HG03469 (cell line): ENCODE data around the gene STK32B.
"Not testable (repeated sequence)": the region's sequence is repeated elsewhere in the genome, so short reads cannot be mapped to it uniquely, and the experiment has no call there.

Source experiments
- ATAC-seq: cut with Tn5 transposase; IDR thresholded peaks from one replicate; pipeline ENCODE4 v1.9.1; 2021; ENCODE audit warnings: mild to moderate bottlenecking, moderate library complexity, moderate number of reproducible peaks; ENCODE audit not compliant: unreplicated experiment

STK32B gene

DNA sequence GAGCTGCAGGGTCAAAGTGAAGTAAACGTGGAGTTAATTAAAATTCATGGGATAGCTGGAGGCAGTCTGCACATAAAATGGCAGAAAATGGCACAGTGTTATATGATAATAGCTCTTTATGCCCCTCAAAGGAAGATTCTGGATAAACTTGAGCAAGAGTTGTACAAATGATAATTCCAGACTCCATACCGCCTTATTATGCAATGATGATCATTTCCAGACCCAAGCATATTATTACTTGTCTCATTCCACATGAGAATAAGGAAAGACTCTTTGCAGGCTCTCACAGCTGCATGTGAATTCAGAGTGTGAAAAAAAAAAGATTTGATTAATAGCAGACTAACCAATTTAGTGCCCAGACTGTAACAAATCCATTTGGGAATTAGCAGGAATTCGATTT is 105.4 kb downstream of the STK32B start:
- ATAC-seq, result no peak

DNA sequence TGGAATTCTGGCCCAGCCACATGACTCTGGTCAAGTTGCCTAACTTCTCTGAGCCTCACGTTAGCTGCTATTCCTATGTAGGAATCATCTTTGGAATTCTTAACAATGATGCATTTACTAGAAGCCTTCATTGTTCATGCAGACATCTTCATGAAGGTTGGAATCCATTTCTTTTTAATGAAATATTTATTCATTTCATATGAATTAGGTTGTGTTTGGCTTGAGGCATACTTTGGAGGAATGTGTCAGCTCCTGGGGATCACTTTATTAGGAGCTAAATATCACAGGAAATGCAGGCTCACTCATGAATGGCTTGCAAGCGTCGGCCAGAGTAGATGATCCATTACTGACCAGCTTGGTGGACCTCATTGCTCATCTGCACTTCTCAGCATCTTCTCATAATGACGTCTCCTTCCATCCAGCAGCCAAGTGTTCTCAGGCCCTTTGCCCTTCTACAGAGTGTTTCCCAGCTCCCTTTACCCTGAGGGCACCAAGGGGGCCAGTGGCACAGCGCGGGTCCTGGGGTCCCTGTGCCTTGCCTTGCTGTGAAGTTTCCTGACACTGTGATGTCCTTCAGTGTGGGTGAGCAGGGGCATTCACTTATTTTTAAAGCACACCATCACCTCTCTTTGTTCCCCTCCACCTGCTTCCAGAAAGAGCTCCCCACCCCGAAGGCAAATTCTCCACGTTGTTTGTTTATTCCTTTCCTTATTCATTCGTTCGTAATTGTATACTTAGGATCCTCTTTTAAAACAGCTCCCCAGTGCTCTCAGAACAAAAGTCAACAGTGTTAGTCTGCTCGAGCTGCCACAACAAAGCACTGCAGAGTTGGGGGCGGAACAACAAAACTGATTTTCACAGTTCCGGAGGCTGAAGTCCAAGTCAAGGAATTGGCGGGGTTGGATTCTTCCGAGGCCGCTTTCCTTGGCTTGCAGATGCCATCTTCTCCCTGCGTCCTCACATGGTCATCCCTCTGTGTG is 106.8 kb downstream of the STK32B start:
- ATAC-seq, result no peak

DNA sequence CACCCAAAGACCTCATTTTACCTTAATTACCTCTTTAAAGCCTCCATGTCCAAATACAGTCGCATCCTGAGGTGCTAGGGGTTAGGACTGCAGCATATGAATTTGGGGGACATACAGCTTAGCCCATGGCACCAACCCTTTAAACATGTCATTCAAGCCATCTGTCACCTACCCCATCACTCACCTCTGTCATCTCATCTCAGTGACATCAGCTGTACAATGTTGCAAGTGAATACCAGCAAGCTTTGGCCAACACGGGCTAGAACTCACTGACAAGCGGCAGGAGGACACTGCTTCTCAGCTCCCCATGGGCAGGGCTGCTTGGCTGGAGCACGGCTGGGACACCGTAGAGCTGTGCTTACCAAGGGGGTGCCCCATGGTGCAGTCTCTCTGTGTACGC is 107.5 kb downstream of the STK32B start:
- no peak for ATAC-seq

DNA sequence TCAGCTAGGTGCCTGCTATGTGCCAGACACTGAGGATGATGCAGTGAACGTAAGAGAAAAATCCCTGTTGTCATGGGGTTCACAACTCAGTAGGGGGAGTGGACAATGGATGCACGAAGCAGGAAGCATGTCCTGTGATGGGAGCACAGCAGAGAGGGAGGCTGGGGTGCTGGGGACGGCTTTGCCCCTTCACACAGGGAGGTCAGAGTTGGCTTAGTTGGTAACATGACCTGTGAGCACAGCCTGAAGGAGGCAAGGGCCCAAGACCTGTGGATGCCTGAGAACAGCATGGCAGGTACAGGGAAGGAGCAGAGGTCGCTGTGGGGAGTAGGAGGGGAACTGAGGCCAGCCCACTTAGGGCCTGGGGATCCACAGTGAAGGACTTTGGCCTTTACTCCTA is 109.4 kb downstream of the STK32B start:
- ATAC-seq, result no peak

- ATAC-seq, result no peak
These were observed 111.7 kb downstream of the STK32B start for GRCh38 chr4:5162909-5163508.

GRCh38 chr4:5164221-5164912 is 113.1 kb downstream of the STK32B start:
- ATAC-seq, result no peak

- no peak for ATAC-seq
These were observed 114.4 kb downstream of the STK32B start for GRCh38 chr4:5165420-5166369.

GRCh38 chr4:5166377-5166776 is 115.1 kb downstream of the STK32B start:
- ATAC-seq, result no peak

- no peak for ATAC-seq
These were observed 117.6 kb downstream of the STK32B start for GRCh38 chr4:5168891-5169290.

- ATAC-seq, result not testable (repeated sequence)
These were observed 124.6 kb downstream of the STK32B start for GRCh38 chr4:5175836-5176235.

DNA sequence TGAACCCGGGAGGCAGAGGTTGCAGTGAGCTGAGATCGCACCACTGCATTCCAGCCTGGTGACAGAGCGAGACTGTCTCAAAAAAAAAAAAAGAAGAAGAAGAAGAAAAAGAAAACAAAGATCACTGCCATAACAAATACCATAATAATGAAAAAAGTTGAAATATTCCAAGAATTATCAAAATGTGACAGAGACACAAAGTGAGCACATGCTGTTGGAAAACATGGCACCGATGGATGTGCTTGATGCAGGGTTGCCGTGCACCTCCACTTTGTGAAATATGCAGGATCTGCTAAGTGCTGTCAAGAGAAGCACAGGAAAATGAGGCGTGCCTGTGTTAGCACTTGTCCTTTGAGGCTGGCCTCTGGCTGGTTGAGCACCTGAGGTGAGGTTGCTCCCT is 133.3 kb downstream of the STK32B start:
- no peak for ATAC-seq

DNA sequence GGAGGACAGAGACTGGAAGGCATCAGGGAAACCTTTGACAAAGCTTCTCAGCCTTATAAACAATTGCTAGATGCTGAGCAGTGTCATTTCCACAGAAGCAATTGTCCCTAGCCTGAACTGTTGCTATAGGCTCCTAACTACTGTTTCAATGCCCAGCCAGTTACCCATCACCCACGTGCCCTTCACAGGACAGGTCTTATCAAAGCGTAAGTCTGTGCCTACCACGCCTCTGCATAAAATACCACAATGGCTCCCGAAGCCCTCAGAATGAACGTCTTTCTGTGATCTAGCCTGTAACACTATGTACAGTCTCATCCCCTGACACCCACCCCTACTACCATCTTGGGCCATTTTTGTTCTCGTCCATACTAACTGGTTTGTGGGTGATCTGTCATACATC is 134.3 kb downstream of the STK32B start:
- ATAC-seq, result no peak

DNA sequence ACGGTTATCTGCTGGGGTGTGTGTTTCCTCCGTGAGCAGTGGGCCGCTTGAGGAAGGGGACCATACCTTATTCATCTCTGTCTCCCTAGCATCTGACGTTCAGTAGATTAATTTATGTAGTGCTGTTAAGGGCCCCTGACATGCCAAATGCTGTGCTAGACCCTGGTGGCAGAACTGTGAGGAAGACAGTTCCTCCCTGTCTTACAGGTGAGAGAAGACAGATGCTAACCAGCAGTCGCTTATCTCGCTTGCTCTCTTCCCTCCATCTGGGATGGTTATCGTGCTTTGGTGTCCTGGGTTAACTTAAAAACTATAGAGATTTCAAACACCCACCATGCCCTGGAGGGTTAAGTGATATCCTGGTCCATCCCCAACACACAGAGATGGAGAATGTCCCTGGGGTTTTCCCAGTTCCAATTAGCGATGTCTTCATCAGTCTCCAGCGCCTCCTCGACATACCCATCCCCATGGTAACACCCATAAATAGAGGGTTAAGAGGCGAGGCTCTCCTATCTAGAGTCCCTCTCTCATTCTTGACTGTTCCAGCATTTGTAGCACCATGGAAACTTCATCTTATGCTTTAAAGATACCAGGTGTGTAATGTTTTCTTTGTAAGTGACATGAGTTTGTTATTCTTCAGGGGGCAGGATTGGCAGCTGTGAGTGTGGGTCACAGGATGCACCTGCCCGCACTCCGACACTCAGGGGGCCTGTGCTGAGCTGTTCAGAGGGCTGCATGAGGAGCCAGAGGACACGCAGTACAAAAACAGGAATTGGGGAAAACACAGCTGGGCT is 135.2 kb downstream of the STK32B start:
- ATAC-seq, result no peak

DNA sequence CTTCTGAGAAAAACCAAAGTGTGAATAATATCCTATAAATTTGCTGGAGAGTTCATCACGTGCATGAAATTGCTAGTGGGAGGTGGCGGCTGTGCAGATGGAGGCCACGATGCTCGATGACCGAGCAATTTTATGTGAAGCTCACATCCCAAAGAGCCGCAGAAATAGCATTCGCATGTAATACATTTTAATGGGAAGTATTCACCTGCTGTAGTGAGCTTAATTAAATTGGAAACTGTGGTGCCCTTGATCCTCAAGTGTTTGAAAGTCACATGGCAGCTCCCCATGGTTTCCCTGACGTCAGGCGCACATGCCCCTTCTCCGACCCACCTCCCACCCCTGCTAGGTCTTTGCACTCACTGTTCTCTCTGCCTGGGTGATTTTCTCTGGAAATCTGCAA is 136.8 kb downstream of the STK32B start:
- no peak for ATAC-seq

DNA sequence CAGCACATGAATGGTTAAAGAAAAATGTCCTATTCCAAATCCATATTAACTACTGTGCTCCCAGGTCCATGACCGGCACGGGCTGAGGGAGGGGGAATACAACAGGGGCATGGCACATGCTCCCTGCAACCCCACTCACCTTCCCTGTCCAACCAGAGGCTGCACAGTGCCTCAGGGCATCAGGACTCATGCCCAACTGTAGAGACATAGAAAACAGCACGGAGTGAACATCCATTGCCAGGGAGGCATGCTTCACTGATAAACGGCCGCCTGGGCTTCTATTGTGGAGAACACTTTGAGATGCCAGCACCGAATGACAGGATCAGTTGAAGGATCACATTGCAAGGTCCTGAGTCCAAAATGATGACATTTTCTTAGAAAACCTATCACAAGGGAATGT is 140.6 kb downstream of the STK32B start:
- no peak for ATAC-seq

DNA sequence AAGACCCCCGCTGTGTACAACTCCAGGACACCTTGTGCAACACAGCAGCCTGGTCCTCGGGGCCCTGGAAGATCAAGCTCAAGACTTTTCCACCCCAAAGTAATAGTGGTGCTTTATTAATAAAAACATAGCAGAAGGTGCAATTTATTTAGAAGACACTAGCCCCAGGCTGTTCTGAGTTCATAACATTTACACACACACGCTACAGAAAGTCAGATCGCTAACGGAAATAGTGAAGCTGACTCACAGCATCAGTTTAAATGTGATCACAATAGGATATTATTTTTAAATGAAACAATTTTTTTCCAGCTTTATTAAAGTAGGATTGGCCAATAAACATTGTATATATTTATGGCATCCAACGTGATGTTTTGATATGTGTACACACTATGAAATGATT is 141.0 kb downstream of the STK32B start:
- no peak for ATAC-seq

- no peak for ATAC-seq
These were observed 141.4 kb downstream of the STK32B start for GRCh38 chr4:5192678-5193077.

DNA sequence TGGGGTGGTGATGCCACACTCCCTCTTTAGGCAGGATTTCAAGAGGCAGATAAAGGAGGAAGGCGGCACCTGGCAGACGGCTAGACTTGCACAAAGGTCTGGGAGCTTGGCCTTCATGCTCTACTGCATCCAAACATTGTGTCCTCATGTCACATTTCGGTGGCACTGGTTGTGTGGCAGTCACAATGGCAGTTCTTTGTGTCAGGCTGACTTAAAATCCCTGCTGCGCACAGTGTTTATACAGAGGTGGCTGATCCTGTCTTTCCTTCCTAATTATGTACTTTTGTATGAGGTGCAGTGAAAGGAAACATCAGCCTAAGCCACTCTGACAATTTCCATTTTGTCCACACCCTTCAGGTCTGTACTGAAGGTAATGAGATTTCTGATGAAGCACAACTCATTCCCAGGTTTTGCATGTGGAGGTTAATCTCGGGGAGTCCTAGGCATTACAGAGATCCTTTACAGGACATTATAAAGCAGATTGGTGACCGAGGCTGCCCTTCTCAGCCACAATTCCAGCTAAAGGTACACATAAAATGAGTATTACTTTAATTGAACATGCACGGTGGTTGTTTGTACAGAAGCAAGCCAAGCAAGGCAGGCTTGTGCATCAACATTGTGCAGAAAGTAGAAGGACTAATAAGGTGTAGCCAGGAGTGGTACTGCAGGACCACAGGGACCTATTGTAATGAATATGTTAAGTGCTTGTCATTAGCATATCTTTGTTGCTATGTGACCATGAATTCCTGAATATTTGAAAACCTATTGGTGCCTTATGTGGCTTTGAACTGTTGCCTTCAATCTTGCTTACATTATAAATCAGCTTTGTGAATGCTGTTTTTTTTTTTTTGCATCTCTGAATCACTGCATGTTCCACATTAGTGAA is 147.6 kb downstream of the STK32B start:
- no peak for ATAC-seq

DNA sequence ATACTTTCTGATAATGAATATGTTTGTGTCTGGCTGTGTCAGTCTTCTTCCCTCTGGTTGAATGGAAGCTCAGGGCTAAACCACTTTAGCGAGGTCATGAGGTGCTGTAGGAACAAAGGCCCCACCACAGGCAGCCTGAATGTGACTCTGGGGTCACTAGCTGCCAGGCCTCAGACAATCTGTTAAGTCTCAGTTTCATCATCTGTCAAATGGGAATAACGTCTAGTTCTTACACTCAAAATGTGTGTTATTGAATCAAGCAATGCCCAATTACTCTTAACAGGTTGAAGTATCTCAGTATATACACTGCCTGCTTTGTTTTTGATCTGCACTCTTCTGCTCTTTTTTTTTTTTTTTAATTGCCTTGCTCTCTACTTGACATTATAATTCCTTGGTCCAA is 148.6 kb downstream of the STK32B start:
- ATAC-seq, result no peak
